Right lung (tissue), 5 donors: ENCODE data around the gene SYNE4. TPM values are rescaled to one million over a fixed set of nuclear protein-coding genes. Genes with fewer than 3 reads are reported as not detected.

Experiments
- DNase-seq, 2 donors: peaks; one replicate each; pipeline ENCODE4 v3.0.0-alpha.2; 2013
- polyA plus RNA-seq, 5 donors: library from polyadenylated mRNA; unstranded; fragments of 120-200 nt; gene quantifications; one replicate each; pipeline versions ENCODE4 v1.2.1 to v1.2.3, GENCODE V29; 2013; ENCODE audit warnings: inconsistent platforms in 1 of 5, low replicate concordance in 1 of 5; ENCODE audit not compliant: insufficient read length in 5 of 5, insufficient read depth in 1 of 5

The SYNE4 gene
- polyA plus RNA-seq, 5 donors, result 6.4 to 10.9 (median 9.9) TPM

GRCh38 chr19:36027696-36028095 is 19.1 kb upstream of the SYNE4 start:
- no peak for DNase-seq

- no peak for DNase-seq
Measured at GRCh38 chr19:36026091-36026876, 17.7 kb upstream of the SYNE4 start.

- no peak for DNase-seq
Measured at GRCh38 chr19:36025541-36025940, 16.9 kb upstream of the SYNE4 start.

GRCh38 chr19:36023432-36023831 is 14.8 kb upstream of the SYNE4 start:
- no peak for DNase-seq

- no peak for DNase-seq
Measured at GRCh38 chr19:36019061-36019670, 10.6 kb upstream of the SYNE4 start.

GRCh38 chr19:36014012-36014924 is 5.7 kb upstream of the SYNE4 start, which contains the start of gene ALKBH6:
ALKBH6 (minus strand) TSS chr19:36014213; CDS start chr19:36013397, 816 bp downstream.
- DNase-seq, result peak; percentile 98

GRCh38 chr19:36013280-36014011 is 4.8 kb upstream of the SYNE4 start:
- DNase-seq, result no peak

- DNase-seq, result no peak
Measured at GRCh38 chr19:36010402-36010801, 1.8 kb upstream of the SYNE4 start.

- no peak for DNase-seq
Measured at GRCh38 chr19:36009633-36010379, 1.2 kb upstream of the SYNE4 start.

- DNase-seq, result peak in 1 of 2 donors; percentile 37
Measured at GRCh38 chr19:36009220-36009619, 607 bp upstream of the SYNE4 start.

- no peak for DNase-seq
Measured at GRCh38 chr19:36006955-36007354, 1.7 kb downstream of the SYNE4 start.

GRCh38 chr19:36003284-36003683 is 5.3 kb downstream of the SYNE4 start:
- DNase-seq, result no peak

- DNase-seq, result no peak
Measured at GRCh38 chr19:36001605-36002004, 7.0 kb downstream of the SYNE4 start.

GRCh38 chr19:35996777-35997176 is 11.8 kb downstream of the SYNE4 start:
- no peak for DNase-seq

GRCh38 chr19:35995048-35995993 is 13.3 kb downstream of the SYNE4 start, which contains the start of gene SDHAF1:
SDHAF1 (plus strand) TSS chr19:35995188; CDS start chr19:35995275, 87 bp downstream.
- peak; percentile 91 to 93 for DNase-seq

GRCh38 chr19:35993923-35994598 is 14.6 kb downstream of the SYNE4 start:
- DNase-seq, result no peak

GRCh38 chr19:35992907-35993765 is 15.5 kb downstream of the SYNE4 start:
- no peak for DNase-seq
